ENCODE results near the gene GARIN5A.

GRCh38 chr19:50510121-50510670, 33.5 kb upstream of the GARIN5A start:
- TF ChIP-seq, protein P1, sequence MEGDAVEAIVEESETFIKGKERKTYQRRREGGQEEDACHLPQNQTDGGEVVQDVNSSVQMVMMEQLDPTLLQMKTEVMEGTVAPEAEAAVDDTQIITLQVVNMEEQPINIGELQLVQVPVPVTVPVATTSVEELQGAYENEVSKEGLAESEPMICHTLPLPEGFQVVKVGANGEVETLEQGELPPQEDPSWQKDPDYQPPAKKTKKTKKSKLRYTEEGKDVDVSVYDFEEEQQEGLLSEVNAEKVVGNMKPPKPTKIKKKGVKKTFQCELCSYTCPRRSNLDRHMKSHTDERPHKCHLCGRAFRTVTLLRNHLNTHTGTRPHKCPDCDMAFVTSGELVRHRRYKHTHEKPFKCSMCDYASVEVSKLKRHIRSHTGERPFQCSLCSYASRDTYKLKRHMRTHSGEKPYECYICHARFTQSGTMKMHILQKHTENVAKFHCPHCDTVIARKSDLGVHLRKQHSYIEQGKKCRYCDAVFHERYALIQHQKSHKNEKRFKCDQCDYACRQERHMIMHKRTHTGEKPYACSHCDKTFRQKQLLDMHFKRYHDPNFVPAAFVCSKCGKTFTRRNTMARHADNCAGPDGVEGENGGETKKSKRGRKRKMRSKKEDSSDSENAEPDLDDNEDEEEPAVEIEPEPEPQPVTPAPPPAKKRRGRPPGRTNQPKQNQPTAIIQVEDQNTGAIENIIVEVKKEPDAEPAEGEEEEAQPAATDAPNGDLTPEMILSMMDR (IDR thresholded peaks at IDR 0.05) = no peak
- no peak for TF ChIP-seq TCF7L2 (IDR thresholded peaks at IDR 0.05; ENCODE audit: low read depth, low read length)
- TF ChIP-seq SIN3A (IDR thresholded peaks at IDR 0.05; ENCODE audit: borderline replicate concordance, insufficient read depth, low read depth, low read length) = no peak
- no peak for TF ChIP-seq REST (IDR thresholded peaks at IDR 0.05; ENCODE audit: insufficient read depth in 1 of 2, low read depth in 2 of 2, low read length in 1 of 2)

All from Panc1 (cell line).